Breast epithelium (tissue), 4 donors: ENCODE measurements around the gene LCMT2. TPM values are rescaled to one million over a fixed set of nuclear protein-coding genes. Genes with fewer than 3 reads are reported as not detected.
A peak's percentile ranks its signal among the peaks of the same experiment; 100 is the strongest.

Experiments
- DNase-seq, 2 donors: peaks; one replicate each; pipeline ENCODE4 v3.0.0-alpha.2; 2019; ENCODE audit warnings: low spot score in 2 of 2
- H3K27ac ChIP-seq, 2 donors: fragments of 200-600 bp; sonication (generic) in 1 of 2; one replicate each; pipeline ENCODE4 v1.5.1; 2016 to 2019; ENCODE audit warnings: mild to moderate bottlenecking in 1 of 2
- H3K27me3 ChIP-seq, 2 donors: fragments of 200-600 bp; sonication (generic) in 1 of 2; one replicate each; pipeline versions ENCODE4 v1.5.1 to v1.6.0; 2017 to 2019; ENCODE audit warnings: control low read depth in 1 of 2, mild to moderate bottlenecking in 1 of 2
- H3K36me3 ChIP-seq: fragments of 200-600 bp; one replicate; pipeline ENCODE4 v1.5.1; 2019
- H3K4me1 ChIP-seq, 2 donors: fragments of 200-600 bp; sonication (generic); one replicate each; pipeline ENCODE4 v1.5.1; 2016 to 2019; ENCODE audit warnings: control low read depth in 1 of 2
- H3K4me3 ChIP-seq, 3 donors: fragments of 200-600 bp; sonication (generic); 1 replicate in 2 of 3; 2 replicates in 1 of 3; pipeline ENCODE4 v1.5.1; 2016 to 2019; ENCODE audit warnings: mild to moderate bottlenecking in 3 of 3, moderate library complexity in 2 of 3
- H3K9me3 ChIP-seq, 2 donors: fragments of 200-600 bp; sonication (generic) in 1 of 2; one replicate each; pipeline ENCODE4 v1.5.1; 2016 to 2019; ENCODE audit warnings: control low read depth in 1 of 2
- POLR2AphosphoS5 ChIP-seq, 3 donors: sonication (generic); formaldehyde crosslinking; IDR thresholded peaks; one replicate each; pipeline ENCODE4 v1.6.1; 2017; ENCODE audit warnings: antibody characterized with exemption in 3 of 3
- intact Hi-C: fragments of 100-400 bp; cut with DNase I; formaldehyde crosslinking; loops from one replicate; pipeline ENCODE4 v1.15.1; 2023; ENCODE audit warnings: low total_unique reads
- total RNA-seq, 3 donors: library from RNA; depleted of rRNA; stranded (reverse); fragments of >200 nt; gene quantifications; one replicate each; pipeline ENCODE4 v1.1.0, GENCODE V29; 2016
- TF ChIP-seq, protein P1 (sequence below), 3 donors: fragments of 450-650 bp; IDR thresholded peaks; one replicate each; pipeline ENCODE4 v1.5.1; 2016 to 2017; ENCODE audit warnings: antibody characterized with exemption in 3 of 3, mild to moderate bottlenecking in 3 of 3, moderate library complexity in 3 of 3

LCMT2 gene
- total RNA-seq, 3 donors from 2014 or later: 3.8 to 9.5 (median 6.6) TPM

DNA sequence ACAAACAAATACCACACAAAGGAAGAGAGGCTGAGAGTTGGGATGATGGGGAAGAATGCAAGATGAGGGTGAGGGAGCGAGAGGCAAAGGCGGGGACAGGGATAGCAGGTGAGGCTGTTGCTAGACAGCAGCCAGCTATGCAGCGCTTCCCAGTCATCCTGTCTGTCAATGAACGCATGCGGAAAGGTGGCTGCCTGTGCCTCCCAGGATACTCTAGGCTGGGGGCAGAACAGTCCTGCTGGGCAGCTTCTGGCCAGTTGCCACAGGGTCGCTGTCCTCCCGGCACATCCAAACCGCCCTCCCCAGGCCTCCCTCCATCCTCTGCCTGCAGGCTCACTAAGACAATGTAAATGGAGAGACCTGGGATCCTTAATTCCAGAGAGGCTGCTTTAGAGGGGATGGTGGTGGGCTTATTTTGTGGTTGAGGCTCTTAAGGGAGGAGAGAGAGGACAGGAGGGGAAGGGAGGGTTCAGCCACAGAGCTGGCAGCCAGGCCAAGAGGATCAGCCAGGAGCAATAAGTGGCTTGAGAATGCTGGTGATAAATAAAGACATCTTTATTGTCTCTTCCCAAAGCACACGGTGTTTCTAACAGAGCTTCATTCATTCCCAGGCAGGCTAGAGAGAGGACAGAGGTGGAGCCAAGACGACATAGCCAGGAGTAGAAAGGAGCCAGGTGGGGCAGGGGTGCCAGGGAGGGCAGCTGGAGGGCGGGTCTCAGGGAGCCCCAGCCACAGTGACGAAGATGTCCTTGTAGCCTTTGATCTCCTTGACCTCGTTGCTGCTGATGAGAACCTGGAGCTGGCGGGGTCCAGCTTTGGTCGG is 54.4 kb downstream of the LCMT2 start:
- intact Hi-C loops: loop anchor here (5.0 kb wide), 1 partner anchor 44 kb away; no protein-coding TSS in a partner anchor
- Histone ChIP-seq H3K4me1 (no peaks in the 10 kb centered on the region), H3K36me3 (no peaks in the 10 kb centered on the region), H3K27ac (peak overlapping the region; percentile 85 to 87), H3K4me3 (peak overlapping the region in 1 of 3 donors; percentile 16), H3K9me3 (no peaks in the 10 kb centered on the region), H3K27me3 (no peaks in the 10 kb centered on the region)
- peak in 1 of 2 donors; percentile 70 for DNase-seq
- TF ChIP-seq, protein P1, sequence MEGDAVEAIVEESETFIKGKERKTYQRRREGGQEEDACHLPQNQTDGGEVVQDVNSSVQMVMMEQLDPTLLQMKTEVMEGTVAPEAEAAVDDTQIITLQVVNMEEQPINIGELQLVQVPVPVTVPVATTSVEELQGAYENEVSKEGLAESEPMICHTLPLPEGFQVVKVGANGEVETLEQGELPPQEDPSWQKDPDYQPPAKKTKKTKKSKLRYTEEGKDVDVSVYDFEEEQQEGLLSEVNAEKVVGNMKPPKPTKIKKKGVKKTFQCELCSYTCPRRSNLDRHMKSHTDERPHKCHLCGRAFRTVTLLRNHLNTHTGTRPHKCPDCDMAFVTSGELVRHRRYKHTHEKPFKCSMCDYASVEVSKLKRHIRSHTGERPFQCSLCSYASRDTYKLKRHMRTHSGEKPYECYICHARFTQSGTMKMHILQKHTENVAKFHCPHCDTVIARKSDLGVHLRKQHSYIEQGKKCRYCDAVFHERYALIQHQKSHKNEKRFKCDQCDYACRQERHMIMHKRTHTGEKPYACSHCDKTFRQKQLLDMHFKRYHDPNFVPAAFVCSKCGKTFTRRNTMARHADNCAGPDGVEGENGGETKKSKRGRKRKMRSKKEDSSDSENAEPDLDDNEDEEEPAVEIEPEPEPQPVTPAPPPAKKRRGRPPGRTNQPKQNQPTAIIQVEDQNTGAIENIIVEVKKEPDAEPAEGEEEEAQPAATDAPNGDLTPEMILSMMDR (IDR thresholded peaks at IDR 0.05): no peak
- peak in 1 of 3 donors; percentile 51 for TF ChIP-seq POLR2AphosphoS5 (IDR thresholded peaks at IDR 0.05)

- H3K4me1 ChIP-seq: no peaks in the 10 kb centered on the region
- TF ChIP-seq, protein P1 (IDR thresholded peaks at IDR 0.05): no peak
- TF ChIP-seq POLR2AphosphoS5 (IDR thresholded peaks at IDR 0.05): peak in 1 of 3 donors; percentile 41
- no peaks in the 10 kb centered on the region for H3K36me3 ChIP-seq
- H3K9me3 ChIP-seq: no peaks in the 10 kb centered on the region
- intact Hi-C loops: no loop called here
- no peak overlapping the region for H3K4me3 ChIP-seq
- peak overlapping the region; percentile 52 to 57 for H3K27ac ChIP-seq
- no peaks in the 10 kb centered on the region for H3K27me3 ChIP-seq
- peak; percentile 66 to 83 for DNase-seq
Observed at GRCh38 chr15:43274136-43274535, 56.2 kb downstream of the LCMT2 start.

Other genes with a start within 250 kb of the LCMT2 start
- 10 to 100 TPM; 33.0 to 52.5 (median 48.5) TPM for gene UBR1, start 224.5 kb downstream of the LCMT2 start, total RNA-seq
- gene TMEM62, start 197.0 kb downstream of the LCMT2 start, total RNA-seq: 10 to 100 TPM; 43.2 to 61.6 (median 59.4) TPM
- gene CCNDBP1, start 145.2 kb downstream of the LCMT2 start, total RNA-seq: 100 to 1,000 TPM in 2 of 3 donors, 10 to 100 TPM in 1; 90.1 to 179 (median 106) TPM
- gene EPB42, start 109.6 kb downstream of the LCMT2 start, total RNA-seq: 1 to 10 TPM in 1 of 3 donors, under 1 TPM in 1, not detected in 1; 0.29 to 1.9 TPM
- 1 to 10 TPM; 1.6 to 3.1 (median 2.7) TPM for gene TGM5, start 63.6 kb downstream of the LCMT2 start, total RNA-seq
- gene TGM7, start 28.3 kb downstream of the LCMT2 start, total RNA-seq: not detected
- gene ZSCAN29, start 40.5 kb upstream of the LCMT2 start, total RNA-seq: 10 to 100 TPM; 19.5 to 24.9 (median 24.7) TPM
- gene TUBGCP4, start 40.5 kb upstream of the LCMT2 start, total RNA-seq: 10 to 100 TPM; 12.2 to 21.1 (median 19.7) TPM
- gene TP53BP1, start 162.6 kb upstream of the LCMT2 start, total RNA-seq: 10 to 100 TPM; 30.1 to 65.5 (median 60.9) TPM
- 10 to 100 TPM in 1 of 3 donors, 1 to 10 TPM in 2; 2.8 to 12.8 (median 8.8) TPM for gene MAP1A, start 187.0 kb upstream of the LCMT2 start, total RNA-seq